BLaER1 (cell line): ENCODE results near the gene ZAP70.

Source experiments
- H3K27ac ChIP-seq: shearing (Covaris generic); formaldehyde crosslinking; 2 replicates; pipeline ENCODE4 v1.8.1; 2022
- H3K27me3 ChIP-seq: shearing (Covaris generic); formaldehyde crosslinking; 2 replicates; pipeline ENCODE4 v1.8.1; 2022
- H3K36me3 ChIP-seq: shearing (Covaris generic); formaldehyde crosslinking; 2 replicates; pipeline ENCODE4 v1.8.1; 2022
- H3K4me1 ChIP-seq: shearing (Covaris generic); formaldehyde crosslinking; 2 replicates; pipeline ENCODE4 v1.8.1; 2022
- H3K4me2 ChIP-seq: shearing (Covaris generic); formaldehyde crosslinking; 2 replicates; pipeline ENCODE4 v1.8.1; 2022
- H3K4me3 ChIP-seq: shearing (Covaris generic); formaldehyde crosslinking; 2 replicates; pipeline ENCODE4 v1.8.1; 2022
- H3K9ac ChIP-seq: shearing (Covaris generic); formaldehyde crosslinking; 2 replicates; pipeline ENCODE4 v1.8.1; 2022
- H3K9me3 ChIP-seq: shearing (Covaris generic); formaldehyde crosslinking; 2 replicates; pipeline ENCODE4 v1.8.1; 2022
- H4K20me1 ChIP-seq: shearing (Covaris generic); formaldehyde crosslinking; 2 replicates; pipeline ENCODE4 v1.8.1; 2022
- Cebpa-rat ChIP-seq: shearing (Covaris generic); IDR thresholded peaks from 2 replicates; pipeline ENCODE4 v1.8.1; 2022

Gene ZAP70

GRCh38 chr2:97723156-97724072, 10.0 kb downstream of the ZAP70 start:
- Histone ChIP-seq H3K9ac (no peak overlapping the region), H3K36me3 (peaks cover 49% of the 10 kb centered on the region), H3K27ac (peak overlapping the region; percentile 99), H3K4me1 (peaks cover 100% of the 10 kb centered on the region), H3K4me2 (peak overlapping the region; percentile 92), H3K9me3 (no peaks in the 10 kb centered on the region; the same call in 1 of the 2 replicates), H3K4me3 (no peak overlapping the region; the same call in 1 of the 2 replicates), H3K27me3 (no peaks in the 10 kb centered on the region), H4K20me1 (no peaks in the 10 kb centered on the region)
- TF ChIP-seq Cebpa-rat = no peak

GRCh38 chr2:97724073-97724410, 10.7 kb downstream of the ZAP70 start:
- Histone ChIP-seq H3K4me3 (no peak overlapping the region; the same call in 1 of the 2 replicates), H3K4me1 (peaks cover 100% of the 10 kb centered on the region), H3K9me3 (no peaks in the 10 kb centered on the region; the same call in 1 of the 2 replicates), H3K4me2 (peak overlapping the region; percentile 92), H3K36me3 (peaks cover 53% of the 10 kb centered on the region), H3K27ac (peak overlapping the region; percentile 99), H3K27me3 (no peaks in the 10 kb centered on the region), H3K9ac (0 out of 2 replicates have a peak overlapping the region, but pooled peaks have one; percentile 78), H4K20me1 (no peaks in the 10 kb centered on the region)
- no peak for TF ChIP-seq Cebpa-rat

- TF ChIP-seq Cebpa-rat = no peak
- Histone ChIP-seq H3K27ac (peak overlapping the region; percentile 99), H3K27me3 (no peaks in the 10 kb centered on the region), H4K20me1 (no peaks in the 10 kb centered on the region), H3K4me1 (peaks cover 100% of the 10 kb centered on the region), H3K9me3 (peaks cover under 1% of the 10 kb centered on the region; the same call in 1 of the 2 replicates), H3K4me2 (peak overlapping the region; percentile 92), H3K4me3 (no peak overlapping the region; the same call in 1 of the 2 replicates), H3K36me3 (peaks cover 58% of the 10 kb centered on the region), H3K9ac (peak overlapping the region; percentile 78)
Measured at GRCh38 chr2:97724501-97724900, 11.1 kb downstream of the ZAP70 start.

- H3K9ac ChIP-seq = peak overlapping the region; percentile 78
- H3K27ac ChIP-seq = peak overlapping the region; percentile 99
- peak overlapping the region; percentile 44 for H3K4me3 ChIP-seq
- H3K4me2 ChIP-seq = peak overlapping the region; percentile 92
- H3K36me3 ChIP-seq = peaks cover 64% of the 10 kb centered on the region
- H3K27me3 ChIP-seq = no peaks in the 10 kb centered on the region
- no peaks in the 10 kb centered on the region for H4K20me1 ChIP-seq
- peaks cover 7% of the 10 kb centered on the region for H3K9me3 ChIP-seq
- H3K4me1 ChIP-seq = peaks cover 100% of the 10 kb centered on the region
- no peak for TF ChIP-seq Cebpa-rat
Measured at GRCh38 chr2:97724946-97725688, 11.7 kb downstream of the ZAP70 start.

GRCh38 chr2:97726261-97727064, 13.1 kb downstream of the ZAP70 start:
- peaks cover under 1% of the 10 kb centered on the region; the same call in 1 of the 2 replicates for H4K20me1 ChIP-seq
- peak overlapping the region; percentile 78 for H3K9ac ChIP-seq
- TF ChIP-seq Cebpa-rat = no peak
- peaks cover 100% of the 10 kb centered on the region for H3K4me1 ChIP-seq
- H3K4me3 ChIP-seq = peak overlapping the region; percentile 45
- no peaks in the 10 kb centered on the region for H3K27me3 ChIP-seq
- peaks cover 13% of the 10 kb centered on the region for H3K9me3 ChIP-seq
- peaks cover 62% of the 10 kb centered on the region for H3K36me3 ChIP-seq
- H3K27ac ChIP-seq = peak overlapping the region; percentile 99
- H3K4me2 ChIP-seq = peak overlapping the region; percentile 92

- Histone ChIP-seq H4K20me1 (peaks cover 9% of the 10 kb centered on the region; the same call in 1 of the 2 replicates), H3K4me1 (peaks cover 100% of the 10 kb centered on the region), H3K9me3 (peaks cover 13% of the 10 kb centered on the region), H3K36me3 (peaks cover 65% of the 10 kb centered on the region), H3K9ac (peak overlapping the region; percentile 78), H3K4me3 (peak overlapping the region; percentile 45), H3K4me2 (peak overlapping the region; percentile 92), H3K27ac (peak overlapping the region; percentile 99), H3K27me3 (no peaks in the 10 kb centered on the region)
- TF ChIP-seq Cebpa-rat = no peak
Measured at GRCh38 chr2:97727296-97727695, 13.9 kb downstream of the ZAP70 start.

GRCh38 chr2:97728091-97728731, 14.8 kb downstream of the ZAP70 start:
- peak; percentile 48; the same call in 1 of the 2 replicates for TF ChIP-seq Cebpa-rat
- peaks cover 100% of the 10 kb centered on the region for H3K4me1 ChIP-seq
- peak overlapping the region; percentile 45 for H3K4me3 ChIP-seq
- H4K20me1 ChIP-seq = peaks cover 16% of the 10 kb centered on the region; the same call in 1 of the 2 replicates
- peak overlapping the region; percentile 78 for H3K9ac ChIP-seq
- H3K27me3 ChIP-seq = no peaks in the 10 kb centered on the region
- peak overlapping the region; percentile 92 for H3K4me2 ChIP-seq
- H3K9me3 ChIP-seq = peaks cover 13% of the 10 kb centered on the region
- H3K36me3 ChIP-seq = peaks cover 68% of the 10 kb centered on the region
- H3K27ac ChIP-seq = peak overlapping the region; percentile 99

GRCh38 chr2:97730245-97730644, 16.9 kb downstream of the ZAP70 start:
- Histone ChIP-seq H3K27me3 (no peaks in the 10 kb centered on the region), H4K20me1 (peaks cover 16% of the 10 kb centered on the region; the same call in 1 of the 2 replicates), H3K9me3 (peaks cover 13% of the 10 kb centered on the region), H3K27ac (peak overlapping the region; percentile 99), H3K4me3 (peak overlapping the region; percentile 35), H3K9ac (no peak overlapping the region), H3K4me1 (peaks cover 94% of the 10 kb centered on the region), H3K4me2 (peak overlapping the region; percentile 92), H3K36me3 (peaks cover 69% of the 10 kb centered on the region)
- TF ChIP-seq Cebpa-rat = no peak
